ENCODE measurements around the gene NOS1AP.

GRCh38 chr1:162385280-162385623 lies 315.8 kb downstream of the NOS1AP start:
- TF ChIP-seq CTCF (IDR thresholded peaks at IDR 0.05) = no peak
- no peak for TF ChIP-seq POLR2A (IDR thresholded peaks at IDR 0.05)
